Kidney tubule cell (primary cell): Measurements from ENCODE around the gene ARHGAP30.
"Not testable (repeated sequence)": the region's sequence is repeated elsewhere in the genome, so short reads cannot be mapped to it uniquely, and the experiment has no call there.

ENCODE experiments used
- DNase-seq: peaks from one replicate; pipeline ENCODE4 v3.0.0-alpha.2; 2018; ENCODE audit warnings: low spot score

ARHGAP30 gene

DNA sequence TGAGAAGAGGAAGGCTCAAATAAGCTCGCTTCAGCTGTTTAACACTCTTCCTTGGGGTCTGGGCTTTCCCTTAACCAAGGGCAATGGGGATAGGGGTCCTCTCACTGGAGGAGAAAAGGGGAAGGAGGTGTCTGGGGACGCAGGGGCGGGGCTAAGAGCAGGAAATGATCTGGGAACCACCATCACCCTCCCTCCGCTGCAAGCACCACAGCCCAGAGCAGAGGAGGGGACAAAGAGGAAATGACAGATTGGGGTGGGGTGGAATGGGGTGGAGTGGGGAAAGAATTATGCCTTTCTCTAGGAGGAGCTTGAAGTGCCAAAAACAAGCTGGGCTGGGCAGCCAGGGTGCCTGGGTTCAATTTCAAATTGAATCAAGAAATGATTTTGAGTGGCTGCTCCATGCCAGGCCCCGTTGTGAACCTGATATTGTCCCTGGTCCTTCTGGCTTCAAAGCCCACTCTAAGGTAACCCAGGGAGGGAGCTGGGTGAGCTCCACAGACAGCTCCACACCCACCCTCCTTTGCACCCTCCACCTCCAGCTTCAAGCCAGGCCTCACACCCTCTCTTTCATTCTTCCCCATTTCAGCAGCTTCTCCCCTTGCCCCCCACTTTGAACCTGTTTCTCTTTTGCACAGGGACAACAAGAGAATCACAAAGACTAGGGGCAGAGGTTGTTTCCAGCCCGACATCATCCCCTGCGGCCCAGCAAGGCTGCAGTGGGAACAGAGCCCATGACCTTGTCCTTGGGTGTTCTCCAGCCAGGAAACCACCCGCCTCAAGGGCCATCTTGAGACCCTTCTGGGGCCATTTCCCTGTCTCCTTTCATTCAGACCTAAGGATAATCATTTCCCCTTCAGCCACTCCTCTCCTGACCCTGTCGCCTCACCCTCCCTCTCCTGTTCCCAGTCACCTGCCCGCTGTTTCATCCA is 1.1 kb downstream of the ARHGAP30 start:
- DNase-seq, result no peak

DNA sequence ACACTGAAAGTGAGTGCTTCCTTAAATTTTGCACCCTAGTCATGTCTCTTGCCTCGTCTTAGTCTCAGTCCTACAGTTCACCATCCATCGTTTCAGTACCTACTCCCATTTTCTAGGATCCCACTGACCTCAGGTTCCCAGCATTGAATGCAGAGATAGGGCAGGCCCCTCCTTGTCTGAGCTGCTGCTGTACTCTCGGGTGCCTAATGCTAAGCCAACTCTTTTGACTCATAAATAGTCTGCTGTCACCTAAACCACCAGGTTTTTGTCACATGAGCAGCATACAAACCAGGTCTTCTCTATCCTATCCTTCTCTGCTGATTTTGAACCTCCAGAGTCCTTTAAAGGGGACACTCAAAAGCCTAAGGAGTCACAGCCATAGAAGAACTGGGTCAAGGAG is 3.0 kb downstream of the ARHGAP30 start:
- no peak for DNase-seq

DNA sequence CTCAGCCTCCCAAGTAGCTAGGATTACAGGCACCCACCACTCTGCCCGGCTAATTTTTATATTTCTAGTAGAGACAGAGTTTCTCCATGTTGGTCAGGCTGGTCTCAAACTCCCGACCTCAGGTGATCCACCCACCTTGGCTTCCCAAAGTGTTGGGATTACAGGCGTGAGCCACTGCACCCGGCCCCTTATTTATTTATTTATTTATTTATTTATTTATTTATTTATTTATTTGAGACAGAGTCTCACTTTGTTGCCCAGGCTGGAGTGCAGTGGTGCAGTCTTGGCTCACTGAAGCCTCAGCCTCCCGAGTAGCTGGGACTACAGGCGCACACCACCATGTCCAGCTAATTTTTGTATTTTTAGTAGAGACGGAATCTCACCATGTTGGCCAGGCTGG is 4.0 kb downstream of the ARHGAP30 start:
- DNase-seq, result not testable (repeated sequence)

DNA sequence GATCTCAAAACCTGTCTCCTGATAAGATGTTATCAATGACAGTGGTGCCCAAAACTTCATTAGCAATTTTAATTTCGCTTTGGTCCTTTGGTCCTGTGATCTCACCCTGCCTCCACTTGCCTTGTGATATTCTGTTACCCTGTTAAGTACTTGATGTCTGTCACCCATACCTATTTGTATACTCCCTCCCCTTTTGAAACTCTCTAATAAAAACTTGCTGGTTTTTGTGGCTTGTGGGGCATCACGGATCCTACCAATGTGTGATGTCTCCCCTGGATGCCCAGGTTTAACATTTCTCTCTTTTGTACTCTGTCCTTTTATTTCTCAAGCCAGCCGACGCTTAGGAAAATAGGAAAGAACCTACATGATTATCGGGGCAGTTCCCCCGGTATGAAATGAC is 5.8 kb downstream of the ARHGAP30 start:
- DNase-seq, result not testable (repeated sequence)

DNA sequence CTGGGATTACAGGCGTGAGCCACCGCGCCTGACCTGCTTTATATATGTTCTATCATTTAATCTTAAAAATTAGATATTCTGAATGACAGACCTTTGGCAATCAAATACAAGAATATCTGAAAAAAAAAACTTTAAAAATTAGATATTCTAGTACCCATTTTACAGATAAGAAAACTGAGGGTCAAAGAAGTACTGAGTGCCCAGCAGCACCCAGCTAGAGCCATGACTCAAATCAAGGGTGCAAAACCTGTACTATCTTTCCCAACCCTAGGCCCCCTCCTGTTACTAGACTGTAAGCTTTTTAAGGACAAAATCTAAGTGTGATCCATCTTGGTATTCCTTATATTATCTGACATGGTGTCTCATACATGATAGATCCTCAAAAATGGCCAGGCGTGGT is 8.3 kb downstream of the ARHGAP30 start:
- no peak for DNase-seq

DNA sequence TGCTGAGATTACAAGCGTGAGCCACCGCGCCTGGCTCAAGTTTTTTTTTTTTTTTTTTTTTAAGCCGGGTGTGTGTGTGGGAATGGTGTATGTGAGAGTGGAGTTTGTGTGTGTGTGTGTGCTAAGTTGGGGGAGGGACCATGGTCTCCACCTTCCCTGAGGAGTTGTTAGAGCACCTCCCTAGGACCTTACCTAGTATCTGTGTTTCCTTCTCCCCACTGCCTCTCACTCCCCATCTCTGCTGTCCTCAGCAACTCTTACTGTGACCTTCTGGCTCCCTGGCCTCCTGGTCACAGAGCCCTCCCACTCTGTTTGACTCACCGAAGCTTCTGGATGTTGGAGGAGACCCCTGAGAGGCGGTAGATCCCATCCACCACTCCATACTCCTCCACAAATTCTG is 10.4 kb downstream of the ARHGAP30 start:
- no peak for DNase-seq

DNA sequence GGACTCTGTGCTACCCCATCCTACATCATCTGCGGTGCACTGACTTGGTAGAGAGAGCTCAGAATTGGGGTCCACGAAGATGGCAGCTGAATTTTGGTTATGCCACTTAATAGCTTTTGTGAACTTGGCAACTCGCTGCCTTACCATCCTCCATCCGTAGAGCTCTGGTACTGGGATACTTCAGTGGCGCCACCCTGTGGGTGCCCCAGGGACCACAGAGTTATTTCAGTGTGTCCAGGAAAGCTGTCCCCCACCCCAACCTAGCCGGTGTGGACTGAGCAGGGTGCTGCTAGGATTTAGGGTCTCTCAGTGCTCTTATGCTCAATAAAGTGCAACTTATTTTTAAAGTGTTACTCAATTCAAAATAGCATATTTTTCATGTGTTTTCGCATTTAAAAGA is 14.9 kb downstream of the ARHGAP30 start:
- no peak for DNase-seq

DNA sequence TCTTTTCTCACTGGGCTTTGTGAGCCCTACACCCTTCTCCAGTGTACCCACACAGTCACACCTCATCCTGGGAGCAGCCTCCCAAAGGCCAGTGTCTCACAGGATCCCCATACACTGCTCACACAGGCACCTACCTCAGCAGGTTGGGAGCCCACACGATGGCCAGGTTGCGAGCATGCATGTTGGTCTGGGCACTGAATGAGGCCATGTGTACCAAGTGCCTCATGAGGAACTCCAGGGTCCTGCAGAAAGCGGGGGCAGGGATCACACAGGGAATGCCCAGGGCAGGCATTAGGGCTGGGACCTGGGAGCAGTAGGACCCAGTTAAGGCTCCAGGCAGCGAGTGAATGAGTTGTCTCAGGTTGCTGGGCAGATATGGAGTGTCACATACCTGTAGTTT is 15.5 kb downstream of the ARHGAP30 start:
- no peak for DNase-seq

DNA sequence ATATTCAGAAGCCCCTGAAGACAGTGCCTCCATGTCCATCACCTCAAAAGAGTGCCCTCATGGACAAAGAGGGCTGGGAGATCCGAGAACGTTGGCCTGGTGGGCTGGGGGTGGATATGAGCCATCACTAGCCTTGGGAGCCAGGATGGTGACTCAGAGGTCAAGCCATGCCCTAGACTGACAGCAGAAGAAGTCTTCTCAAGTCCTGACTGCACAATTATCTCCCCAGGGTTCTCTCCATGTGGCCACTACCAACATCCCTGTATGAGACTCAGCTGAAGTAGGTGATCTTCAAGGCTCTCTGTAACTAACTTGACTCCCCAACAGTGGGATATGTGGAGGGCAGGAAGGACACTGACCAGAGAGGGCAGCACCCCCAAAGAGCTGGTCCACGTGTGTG is 16.8 kb downstream of the ARHGAP30 start:
- no peak for DNase-seq

DNA sequence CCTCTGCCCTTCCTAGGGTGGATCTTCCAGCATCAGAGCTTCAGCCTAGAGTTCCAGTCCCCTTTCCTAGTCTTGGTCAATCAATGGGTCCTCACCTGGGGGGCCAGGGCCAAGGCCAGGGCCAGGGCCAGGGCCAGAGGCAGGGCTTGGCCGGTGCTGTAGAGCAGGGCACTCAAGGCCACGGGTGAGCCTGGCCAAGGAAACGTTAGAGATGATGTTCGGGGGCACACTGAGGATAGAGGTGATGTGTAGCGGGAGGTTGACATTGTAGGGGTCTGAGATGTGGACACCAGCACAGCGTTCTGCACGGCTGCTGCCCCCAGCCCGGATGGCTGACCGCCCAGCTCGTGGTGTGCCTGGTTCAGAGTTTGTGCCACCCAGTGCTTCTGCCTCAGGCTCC is 18.5 kb downstream of the ARHGAP30 start:
- no peak for DNase-seq

DNA sequence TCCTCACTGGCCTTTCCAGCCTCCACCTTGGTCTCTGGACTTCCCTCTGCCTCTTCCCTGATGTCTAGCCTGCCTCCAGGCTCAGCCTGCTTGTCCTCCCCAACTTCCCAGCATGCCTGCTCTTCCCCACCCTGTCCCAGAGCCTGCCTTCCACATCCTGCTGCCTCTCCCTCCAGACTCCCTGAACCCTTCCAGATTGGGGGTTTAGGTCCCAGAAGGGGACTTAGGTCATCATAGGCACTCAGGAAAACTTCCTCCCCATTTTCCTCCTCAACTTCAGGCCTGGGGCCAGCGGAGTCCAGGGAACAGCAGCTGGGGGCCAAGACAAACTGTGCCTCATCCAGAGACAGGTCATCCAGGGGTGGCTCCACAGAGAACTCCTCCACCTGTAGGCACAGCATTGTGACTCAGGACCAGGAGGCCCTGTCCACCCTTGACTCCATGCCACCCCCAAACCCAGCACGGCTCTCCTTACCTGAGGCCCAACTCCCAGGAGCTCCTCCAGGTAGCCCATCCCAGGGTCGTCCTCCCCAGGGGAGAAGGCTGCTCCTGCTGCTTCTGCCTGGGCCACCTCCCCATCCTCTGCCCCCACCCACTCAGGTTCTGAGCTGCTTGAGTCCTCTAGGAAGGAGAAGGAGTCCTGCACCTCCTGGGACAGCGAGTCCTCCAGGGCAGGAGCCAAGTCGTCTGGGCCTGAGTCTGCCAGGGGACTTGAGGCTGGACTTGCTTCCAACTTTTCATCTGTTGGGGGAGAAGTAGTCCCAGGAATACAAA is 20.6 kb downstream of the ARHGAP30 start:
- no peak for DNase-seq

DNA sequence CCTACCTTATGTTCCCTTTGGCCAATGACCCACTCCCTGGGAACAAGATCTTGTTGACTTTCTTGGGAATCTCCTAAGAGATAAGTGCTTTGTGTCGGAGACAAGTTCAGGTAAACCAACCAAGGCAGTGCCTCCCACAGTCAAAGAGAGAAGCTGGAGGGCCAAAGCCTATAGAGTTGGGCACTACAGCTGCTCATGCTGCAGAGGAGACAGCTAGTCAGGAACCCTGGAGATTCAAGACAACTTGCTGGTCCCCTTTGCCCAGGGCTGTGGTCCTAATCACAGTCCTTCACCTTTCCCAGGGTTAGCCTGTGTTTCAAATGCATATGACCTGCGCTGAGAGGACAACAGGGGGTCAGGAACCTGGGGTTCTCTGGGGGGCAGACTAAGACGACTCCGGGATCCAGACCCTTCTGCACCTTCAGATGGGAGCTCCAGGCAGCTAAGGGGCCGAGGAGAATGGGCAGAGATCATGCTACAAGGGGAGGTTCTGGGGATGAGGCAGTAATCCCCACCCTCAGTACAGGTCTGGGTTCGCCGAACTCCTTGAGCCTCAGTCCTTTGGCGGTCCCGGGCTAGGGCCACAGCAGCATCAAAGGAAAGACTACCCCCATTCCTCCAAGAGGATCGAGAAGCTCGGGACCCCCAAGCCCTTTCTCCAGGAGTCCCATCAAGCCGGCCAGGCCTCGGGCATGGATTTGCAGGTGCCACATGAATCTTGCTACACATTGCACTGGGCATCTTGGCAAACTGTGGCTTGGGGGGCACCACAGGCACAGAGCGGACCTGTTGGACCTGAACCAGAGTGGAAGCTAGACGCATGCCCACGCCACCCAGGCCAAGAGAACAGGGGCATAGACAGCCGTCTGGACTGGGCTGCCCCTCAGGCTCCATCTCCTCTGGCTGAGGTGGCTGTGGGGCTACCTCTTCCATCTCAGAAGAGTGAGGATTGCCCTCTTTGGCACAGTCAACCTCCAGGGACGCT is 22.0 kb downstream of the ARHGAP30 start:
- no peak for DNase-seq

DNA sequence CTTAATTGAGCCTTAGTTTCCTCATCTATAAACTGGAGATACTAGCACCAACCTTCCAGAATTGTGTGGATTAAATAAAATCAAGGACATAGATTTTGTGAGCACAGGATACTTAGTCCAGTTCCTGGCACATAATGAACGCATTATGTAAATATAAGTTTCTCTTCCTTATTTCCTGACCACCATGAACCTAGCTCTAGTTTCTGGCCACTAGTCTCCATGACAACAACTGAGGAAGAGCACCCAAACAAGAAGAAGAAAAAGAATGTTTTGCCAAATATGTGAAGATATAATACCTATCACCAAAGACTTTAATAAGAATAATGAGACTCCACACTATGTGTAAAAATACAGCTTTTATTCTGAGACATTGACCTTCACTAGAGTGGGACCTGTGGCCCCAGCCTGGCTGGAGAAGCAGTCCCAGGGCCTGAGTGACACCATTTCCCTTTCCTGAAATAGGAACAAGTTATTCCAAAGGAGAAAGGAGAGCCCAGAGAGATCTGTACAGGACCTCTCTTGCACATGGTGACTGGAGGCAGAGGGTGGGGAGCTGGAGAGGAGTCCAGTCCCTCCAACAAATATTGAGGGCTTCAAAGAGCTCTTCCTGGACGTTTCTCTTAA is 23.0 kb downstream of the ARHGAP30 start:
- no peak for DNase-seq

DNA sequence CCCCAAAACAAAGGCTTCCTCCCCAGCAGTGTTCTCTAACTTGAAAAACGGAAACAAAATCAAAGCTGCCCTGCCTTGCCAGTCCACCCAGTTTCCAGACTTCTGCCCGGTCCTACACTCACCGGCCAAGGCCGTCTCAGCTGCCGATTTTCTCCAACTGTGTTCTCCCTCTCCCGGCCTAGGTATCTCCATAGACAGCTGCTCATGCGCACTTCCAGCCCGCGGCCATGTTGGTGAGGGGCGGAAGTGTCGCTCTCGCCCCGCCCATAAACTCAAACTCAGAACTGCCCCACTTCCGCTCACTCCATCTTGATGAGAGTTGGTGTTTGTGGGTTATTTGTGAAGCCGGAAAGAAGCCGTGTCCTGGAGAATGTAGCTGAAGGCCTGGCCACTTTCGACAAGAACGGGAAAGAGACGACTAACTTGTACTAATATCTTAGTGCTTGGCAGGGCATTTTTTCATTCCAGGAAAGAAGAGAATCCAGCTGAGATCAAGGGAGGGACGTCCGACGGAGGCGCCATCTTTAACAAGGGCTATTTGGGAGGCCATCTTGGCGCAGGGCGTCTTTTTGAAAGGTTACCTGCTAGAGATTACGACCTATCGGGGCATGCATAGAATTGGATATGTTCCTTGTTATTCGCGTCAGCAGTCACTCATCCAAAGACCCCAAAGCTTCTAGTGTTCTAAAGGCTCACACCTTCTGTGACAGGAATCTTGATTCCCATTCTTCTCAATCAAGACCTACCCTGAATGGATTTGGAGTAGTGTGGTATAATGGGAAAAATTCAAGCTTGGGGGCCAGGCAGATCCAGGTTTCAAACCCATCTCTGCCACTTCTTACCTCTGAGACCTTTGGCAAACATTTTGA is 23.7 kb downstream of the ARHGAP30 start, which contains the start of gene USF1:
TSS of gene USF1 (minus strand) at position 242 of the 869 bp plus-strand sequence. CDS start 2,702 bp downstream, outside the sequence.
- DNase-seq, result peak; percentile 96

DNA sequence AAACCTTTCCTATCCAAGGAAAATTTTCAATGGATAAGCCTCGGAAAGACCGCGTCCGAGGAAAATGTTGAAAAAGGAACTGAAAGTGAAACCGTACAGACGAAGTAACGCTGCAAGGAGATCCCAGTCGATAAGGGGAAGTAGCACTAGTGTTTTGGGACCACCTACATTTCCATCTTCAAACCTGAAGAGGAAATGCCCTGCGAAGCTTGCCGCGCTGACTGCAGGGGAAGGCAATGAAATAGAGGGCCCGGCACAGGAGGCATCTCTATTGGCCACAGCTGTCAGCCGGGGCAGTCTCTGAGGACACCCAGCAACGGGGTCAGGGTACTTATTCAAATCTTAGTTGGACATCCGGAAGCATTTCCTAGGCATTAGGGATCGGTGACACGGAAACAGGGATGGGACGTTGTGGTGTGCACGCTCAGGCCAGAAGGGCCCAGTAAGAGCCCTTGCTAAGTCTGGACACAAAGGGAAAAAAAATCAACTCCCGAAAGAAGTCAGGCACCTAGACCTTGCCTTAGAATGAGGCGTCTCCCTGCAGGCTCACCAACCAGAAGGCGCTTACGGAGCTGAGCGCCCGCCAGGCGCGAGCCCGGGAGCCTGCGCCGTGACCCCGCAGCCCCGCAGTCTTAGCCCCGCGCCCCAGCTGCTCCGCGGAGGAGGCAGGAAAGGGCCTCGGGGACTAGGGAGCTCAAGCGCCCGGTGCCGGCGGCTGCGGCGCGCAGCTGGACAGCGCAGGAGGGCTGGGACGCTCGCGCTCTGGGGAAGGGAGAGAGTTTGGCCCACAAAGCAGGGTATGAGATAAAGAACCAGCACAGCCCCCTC is 24.6 kb downstream of the ARHGAP30 start:
- DNase-seq, result peak; percentile 81

DNA sequence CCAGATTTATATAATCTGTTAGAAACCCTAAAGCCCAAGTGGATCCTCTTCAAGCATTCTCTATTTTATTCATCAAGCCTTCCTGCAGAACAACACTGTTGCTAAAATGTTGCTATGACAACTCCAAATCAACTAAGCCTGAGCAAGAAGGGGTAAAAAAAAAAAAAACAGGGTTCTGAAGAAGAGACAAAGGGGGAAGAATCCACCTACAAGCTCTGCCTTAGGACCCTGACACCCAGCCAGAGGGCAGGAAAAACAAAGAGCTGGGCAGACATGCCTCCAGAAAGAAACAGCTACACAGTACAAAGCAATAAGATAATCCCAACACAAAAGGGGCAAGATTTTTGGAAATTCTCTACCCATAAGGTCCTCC is 25.2 kb downstream of the ARHGAP30 start:
- no peak for DNase-seq

DNA sequence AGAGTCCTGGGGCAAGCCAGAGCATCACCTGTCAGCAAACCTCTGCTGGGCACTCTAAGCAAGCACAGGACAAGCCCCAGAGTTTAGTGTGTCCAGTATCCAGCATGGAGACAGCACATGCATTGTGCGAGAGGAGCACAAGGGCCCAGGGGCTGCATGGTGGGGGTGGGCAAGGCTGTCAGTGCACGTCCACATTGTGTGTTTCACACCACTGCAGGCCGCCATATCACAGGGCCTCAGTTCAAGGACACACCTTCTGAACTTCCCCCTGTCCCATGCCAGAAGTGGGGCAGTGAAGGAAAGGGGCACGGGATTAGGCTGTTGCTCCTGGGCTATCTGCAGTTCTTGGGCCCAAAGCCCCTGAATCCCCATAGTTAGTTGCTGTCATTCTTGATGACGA is 30.1 kb downstream of the ARHGAP30 start:
- DNase-seq, result no peak

DNA sequence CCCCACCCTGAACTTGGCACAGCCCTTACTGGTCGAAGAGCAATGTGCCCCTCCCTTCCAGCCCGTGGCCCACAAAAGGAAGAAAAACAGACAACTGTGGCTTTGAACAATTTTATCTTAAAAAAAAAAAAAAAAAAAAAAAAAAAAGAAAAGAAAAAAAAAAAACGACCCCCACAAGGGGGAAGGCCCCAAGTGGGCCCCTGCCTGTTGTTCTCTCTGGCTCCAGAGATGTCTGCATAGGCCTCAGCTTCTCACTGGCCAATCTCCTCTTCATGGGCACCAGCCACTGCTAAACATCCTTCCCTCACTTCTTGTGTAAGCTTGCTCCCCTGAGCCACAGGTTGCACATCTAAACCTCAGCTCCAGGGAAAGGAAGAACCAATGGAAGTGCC is 30.5 kb downstream of the ARHGAP30 start:
- DNase-seq, result no peak

DNA sequence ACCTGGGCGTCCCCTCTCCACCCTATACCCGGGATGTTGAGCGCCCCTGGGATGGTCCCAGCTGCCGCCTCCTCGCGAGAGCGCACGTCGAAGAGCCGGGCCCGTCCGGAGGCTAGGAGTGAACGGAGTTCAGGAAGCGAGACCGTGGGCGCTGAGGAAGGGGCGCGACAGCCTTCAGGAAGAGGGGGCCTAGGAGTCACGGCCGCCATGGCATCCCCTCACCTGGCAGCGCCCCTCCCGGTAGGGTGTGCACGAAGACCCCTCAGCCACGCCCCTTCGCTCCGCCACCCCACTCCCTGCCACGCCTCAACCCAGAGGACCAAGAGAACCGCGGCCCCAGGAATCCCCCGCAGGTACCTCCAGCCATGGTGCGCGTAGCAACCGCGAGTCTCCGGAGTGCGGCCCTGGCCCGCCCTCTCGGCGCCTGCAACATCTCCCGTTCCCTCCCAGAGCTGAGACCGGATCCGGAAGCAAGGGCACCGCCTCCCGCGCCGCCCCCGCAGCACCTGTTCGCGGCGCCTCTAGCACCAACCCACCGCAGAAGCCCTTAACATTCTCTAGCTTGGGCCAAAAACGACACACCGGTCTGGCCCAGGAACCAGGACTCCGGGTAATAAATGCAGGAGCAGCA is 31.1 kb downstream of the ARHGAP30 start, which contains the start of gene TSTD1:
TSS of gene TSTD1 (minus strand) at position 442 of the 631 bp plus-strand sequence. CDS start at position 367, 75 bp downstream.
- DNase-seq, result peak; percentile 79
